Liver (tissue), 9 donors: ENCODE measurements around the gene POLR3GL. TPM values are rescaled to one million over a fixed set of nuclear protein-coding genes. Genes with fewer than 3 reads are reported as not detected.

Experiments
- DNase-seq: peaks from one replicate; pipeline ENCODE4 v3.0.0-alpha.2; 2017; ENCODE audit warnings: low spot score
- H3K27ac ChIP-seq, 2 donors: one replicate each; pipeline ENCODE4 v1.7.0; 2013; ENCODE audit warnings: inconsistent platforms in 2 of 2, low read length in 2 of 2, control low read depth in 1 of 2, low read depth in 1 of 2, mild to moderate bottlenecking in 1 of 2
- H3K27me3 ChIP-seq, 4 donors: one replicate each; pipeline versions ENCODE4 v1.6.1 to v1.7.0; 2013; ENCODE audit warnings: low read length in 3 of 4, inconsistent platforms in 1 of 4, mild to moderate bottlenecking in 1 of 4, moderate library complexity in 1 of 4; ENCODE audit not compliant: control insufficient read depth in 4 of 4, insufficient read depth in 4 of 4
- H3K36me3 ChIP-seq, 4 donors: one replicate each; pipeline versions ENCODE4 v1.6.1 to v1.7.0; 2013; ENCODE audit warnings: low read length in 3 of 4, mild to moderate bottlenecking in 3 of 4, low read depth in 1 of 4, moderate library complexity in 1 of 4; ENCODE audit not compliant: control insufficient read depth in 4 of 4, insufficient read depth in 3 of 4
- H3K4me1 ChIP-seq, 4 donors: one replicate each; pipeline versions ENCODE4 v1.6.1 to v1.7.0; 2013; ENCODE audit warnings: low read length in 3 of 4, mild to moderate bottlenecking in 3 of 4, moderate library complexity in 1 of 4; ENCODE audit not compliant: control insufficient read depth in 4 of 4, insufficient read depth in 4 of 4
- H3K4me3 ChIP-seq, 3 donors: one replicate each; pipeline versions ENCODE4 v1.6.1 to v1.7.0; 2013; ENCODE audit warnings: low read length in 3 of 3, control low read depth in 1 of 3, low read depth in 1 of 3, mild to moderate bottlenecking in 1 of 3
- H3K9ac ChIP-seq, 2 donors: one replicate each; pipeline ENCODE4 v1.7.0; 2013; ENCODE audit warnings: low read length in 2 of 2, mild to moderate bottlenecking in 2 of 2, moderate library complexity in 2 of 2, control low read depth in 1 of 2, low read depth in 1 of 2
- H3K9me3 ChIP-seq, 4 donors: one replicate each; pipeline versions ENCODE4 v1.6.1 to v1.7.0; 2013; ENCODE audit warnings: low read length in 3 of 4; ENCODE audit not compliant: control insufficient read depth in 4 of 4
- EGR1 ChIP-seq, 2 donors: IDR thresholded peaks; 2 replicates each; pipeline ENCODE4 v1.6.1; 2016 to 2018; ENCODE audit warnings: antibody characterized with exemption in 2 of 2, low read depth in 2 of 2
- FOXA1 ChIP-seq: IDR thresholded peaks from 2 replicates; pipeline ENCODE4 v1.6.1; 2016; ENCODE audit warnings: antibody characterized with exemption
- FOXA2 ChIP-seq: IDR thresholded peaks from 2 replicates; pipeline ENCODE4 v1.6.1; 2016; ENCODE audit warnings: antibody characterized with exemption
- GABPA ChIP-seq, 2 donors: IDR thresholded peaks in 1 of 2; conservative IDR thresholded peaks in 1 of 2; 2 replicates each; pipeline ENCODE4 v1.6.1; 2016; ENCODE audit warnings: antibody characterized with exemption in 2 of 2, mild to moderate bottlenecking in 1 of 2, moderate library complexity in 1 of 2
- HNF4A ChIP-seq, 2 donors: conservative IDR thresholded peaks; 2 replicates each; pipeline ENCODE4 v1.6.1; 2016; ENCODE audit warnings: antibody characterized with exemption in 2 of 2, mild to moderate bottlenecking in 2 of 2
- HNF4G ChIP-seq: IDR thresholded peaks from 2 replicates; pipeline ENCODE4 v1.6.1; 2016; ENCODE audit warnings: antibody characterized with exemption
- JUND ChIP-seq, 2 donors: IDR thresholded peaks; 2 replicates each; pipeline ENCODE4 v1.6.1; 2016; ENCODE audit warnings: antibody characterized with exemption in 2 of 2
- NR2F2 ChIP-seq: IDR thresholded peaks from 2 replicates; pipeline ENCODE4 v1.6.1; 2016; ENCODE audit warnings: antibody characterized with exemption
- RAD21 ChIP-seq, 2 donors: IDR thresholded peaks; 2 replicates each; pipeline ENCODE4 v1.6.1; 2016; ENCODE audit warnings: antibody characterized with exemption in 2 of 2, mild to moderate bottlenecking in 2 of 2
- RXRA ChIP-seq, 2 donors: IDR thresholded peaks; 2 replicates each; pipeline ENCODE4 v1.6.1; 2017 to 2018; ENCODE audit warnings: antibody characterized with exemption in 2 of 2, mild to moderate bottlenecking in 1 of 2
- SP1 ChIP-seq: IDR thresholded peaks from 2 replicates; pipeline ENCODE4 v1.6.1; 2018; ENCODE audit warnings: antibody characterized with exemption, mild to moderate bottlenecking
- TAF1 ChIP-seq: conservative IDR thresholded peaks from 2 replicates; pipeline ENCODE4 v1.6.1; 2016; ENCODE audit warnings: antibody characterized with exemption, mild to moderate bottlenecking
- YY1 ChIP-seq: IDR thresholded peaks from 2 replicates; pipeline ENCODE4 v1.6.1; 2016; ENCODE audit warnings: antibody characterized with exemption, mild to moderate bottlenecking
- polyA plus RNA-seq, 2 donors: library from polyadenylated mRNA; stranded (reverse) in 1 of 2; unstranded in 1 of 2; fragments of 200-250 nt in 1 of 2; fragments of >200 nt in 1 of 2; fragmentation: Nextera tagmentation in 1 of 2; extraction: Ambion mirVana in 1 of 2; gene quantifications; one replicate each; pipeline versions ENCODE4 v1.2.1 to v1.2.3, GENCODE V29; 2013 to 2015
- total RNA-seq, 2 donors: library from RNA; depleted of rRNA; stranded (reverse); fragments of >200 nt; gene quantifications; one replicate each; pipeline ENCODE4 v1.2.3, GENCODE V29; 2014
- TF ChIP-seq, protein P1 (sequence below): fragments of 150-350 bp; IDR thresholded peaks from 2 replicates; pipeline ENCODE4 v1.5.1; 2017; ENCODE audit warnings: improper control_type of control experiment, low read depth, low read length; ENCODE audit not compliant: missing input control
- TF ChIP-seq, protein P2 (sequence below): IDR thresholded peaks from 2 replicates; pipeline ENCODE4 v1.6.1; 2016; ENCODE audit warnings: antibody characterized with exemption
- TF ChIP-seq, protein P3 (sequence below): IDR thresholded peaks from 2 replicates; pipeline ENCODE4 v1.6.1; 2016; ENCODE audit warnings: antibody characterized with exemption
- TF ChIP-seq, protein P4 (sequence below): IDR thresholded peaks from 2 replicates; pipeline ENCODE4 v1.6.1; 2016; ENCODE audit warnings: antibody characterized with exemption, mild to moderate bottlenecking
- TF ChIP-seq, protein P5 (sequence below): IDR thresholded peaks from 2 replicates; pipeline ENCODE4 v1.6.1; 2016; ENCODE audit warnings: antibody characterized with exemption
- donor health status: healthy.
- donor health status: healthy.
- donor health status: healthy.
- donor health status: healthy.
- donor health status: healthy.

Gene POLR3GL
- total and polyA plus RNA-seq, 4 donors = 11.9 to 23.4 (median 16.2) TPM

DNA sequence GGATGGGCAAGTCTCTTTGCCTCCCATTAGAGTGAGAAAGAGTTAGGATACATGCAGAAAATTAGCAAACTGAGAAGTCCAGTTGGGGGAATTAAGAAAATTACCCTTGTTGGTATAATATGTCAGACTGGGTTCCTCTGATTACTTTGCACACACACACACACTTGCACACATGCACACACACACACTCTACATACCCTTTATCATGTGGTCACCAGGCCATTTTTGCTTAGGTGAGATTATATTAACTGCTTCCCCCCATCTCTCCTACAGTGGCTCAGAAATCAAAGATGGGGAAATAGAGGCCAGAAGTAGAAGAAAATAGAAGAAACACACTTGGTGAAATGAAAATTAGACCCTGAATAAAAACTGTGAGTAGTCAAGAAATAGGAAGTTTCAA is 5.8 kb upstream of the POLR3GL start:
- Histone ChIP-seq H3K36me3 (no peaks in the 10 kb centered on the region), H3K4me1 (peaks cover 16 to 74% (median 56%) of the 10 kb centered on the region in 4 donors), H3K9me3 (no peaks in the 10 kb centered on the region), H3K9ac (no peak overlapping the region), H3K27ac (no peak overlapping the region), H3K27me3 (no peaks in the 10 kb centered on the region), H3K4me3 (no peak overlapping the region)
- TF ChIP-seq YY1 (no peak), FOXA2 (no peak), HNF4A (conservative IDR thresholded peaks at IDR 0.05) (no peak), EGR1 (IDR thresholded peaks at IDR 0.05; ENCODE audit: low read depth in 2 of 2) (no peak), FOXA1 (no peak), RAD21 (IDR thresholded peaks at IDR 0.05) (no peak), RXRA (IDR thresholded peaks at IDR 0.05) (no peak), GABPA (IDR thresholded peaks at IDR 0.05 in 1 of 2, conservative IDR thresholded peaks at IDR 0.05 in 1 of 2) (no peak), NR2F2 (no peak), TAF1 (no peak), SP1 (no peak), JUND (IDR thresholded peaks at IDR 0.05) (no peak), HNF4G (no peak)
- TF ChIP-seq, protein P1, sequence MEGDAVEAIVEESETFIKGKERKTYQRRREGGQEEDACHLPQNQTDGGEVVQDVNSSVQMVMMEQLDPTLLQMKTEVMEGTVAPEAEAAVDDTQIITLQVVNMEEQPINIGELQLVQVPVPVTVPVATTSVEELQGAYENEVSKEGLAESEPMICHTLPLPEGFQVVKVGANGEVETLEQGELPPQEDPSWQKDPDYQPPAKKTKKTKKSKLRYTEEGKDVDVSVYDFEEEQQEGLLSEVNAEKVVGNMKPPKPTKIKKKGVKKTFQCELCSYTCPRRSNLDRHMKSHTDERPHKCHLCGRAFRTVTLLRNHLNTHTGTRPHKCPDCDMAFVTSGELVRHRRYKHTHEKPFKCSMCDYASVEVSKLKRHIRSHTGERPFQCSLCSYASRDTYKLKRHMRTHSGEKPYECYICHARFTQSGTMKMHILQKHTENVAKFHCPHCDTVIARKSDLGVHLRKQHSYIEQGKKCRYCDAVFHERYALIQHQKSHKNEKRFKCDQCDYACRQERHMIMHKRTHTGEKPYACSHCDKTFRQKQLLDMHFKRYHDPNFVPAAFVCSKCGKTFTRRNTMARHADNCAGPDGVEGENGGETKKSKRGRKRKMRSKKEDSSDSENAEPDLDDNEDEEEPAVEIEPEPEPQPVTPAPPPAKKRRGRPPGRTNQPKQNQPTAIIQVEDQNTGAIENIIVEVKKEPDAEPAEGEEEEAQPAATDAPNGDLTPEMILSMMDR = no peak
- TF ChIP-seq, protein P2, sequence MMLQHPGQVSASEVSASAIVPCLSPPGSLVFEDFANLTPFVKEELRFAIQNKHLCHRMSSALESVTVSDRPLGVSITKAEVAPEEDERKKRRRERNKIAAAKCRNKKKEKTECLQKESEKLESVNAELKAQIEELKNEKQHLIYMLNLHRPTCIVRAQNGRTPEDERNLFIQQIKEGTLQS = no peak
- TF ChIP-seq, protein P3, sequence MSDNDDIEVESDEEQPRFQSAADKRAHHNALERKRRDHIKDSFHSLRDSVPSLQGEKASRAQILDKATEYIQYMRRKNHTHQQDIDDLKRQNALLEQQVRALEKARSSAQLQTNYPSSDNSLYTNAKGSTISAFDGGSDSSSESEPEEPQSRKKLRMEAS = no peak
- TF ChIP-seq, protein P4, sequence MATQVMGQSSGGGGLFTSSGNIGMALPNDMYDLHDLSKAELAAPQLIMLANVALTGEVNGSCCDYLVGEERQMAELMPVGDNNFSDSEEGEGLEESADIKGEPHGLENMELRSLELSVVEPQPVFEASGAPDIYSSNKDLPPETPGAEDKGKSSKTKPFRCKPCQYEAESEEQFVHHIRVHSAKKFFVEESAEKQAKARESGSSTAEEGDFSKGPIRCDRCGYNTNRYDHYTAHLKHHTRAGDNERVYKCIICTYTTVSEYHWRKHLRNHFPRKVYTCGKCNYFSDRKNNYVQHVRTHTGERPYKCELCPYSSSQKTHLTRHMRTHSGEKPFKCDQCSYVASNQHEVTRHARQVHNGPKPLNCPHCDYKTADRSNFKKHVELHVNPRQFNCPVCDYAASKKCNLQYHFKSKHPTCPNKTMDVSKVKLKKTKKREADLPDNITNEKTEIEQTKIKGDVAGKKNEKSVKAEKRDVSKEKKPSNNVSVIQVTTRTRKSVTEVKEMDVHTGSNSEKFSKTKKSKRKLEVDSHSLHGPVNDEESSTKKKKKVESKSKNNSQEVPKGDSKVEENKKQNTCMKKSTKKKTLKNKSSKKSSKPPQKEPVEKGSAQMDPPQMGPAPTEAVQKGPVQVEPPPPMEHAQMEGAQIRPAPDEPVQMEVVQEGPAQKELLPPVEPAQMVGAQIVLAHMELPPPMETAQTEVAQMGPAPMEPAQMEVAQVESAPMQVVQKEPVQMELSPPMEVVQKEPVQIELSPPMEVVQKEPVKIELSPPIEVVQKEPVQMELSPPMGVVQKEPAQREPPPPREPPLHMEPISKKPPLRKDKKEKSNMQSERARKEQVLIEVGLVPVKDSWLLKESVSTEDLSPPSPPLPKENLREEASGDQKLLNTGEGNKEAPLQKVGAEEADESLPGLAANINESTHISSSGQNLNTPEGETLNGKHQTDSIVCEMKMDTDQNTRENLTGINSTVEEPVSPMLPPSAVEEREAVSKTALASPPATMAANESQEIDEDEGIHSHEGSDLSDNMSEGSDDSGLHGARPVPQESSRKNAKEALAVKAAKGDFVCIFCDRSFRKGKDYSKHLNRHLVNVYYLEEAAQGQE = no peak
- TF ChIP-seq, protein P5, sequence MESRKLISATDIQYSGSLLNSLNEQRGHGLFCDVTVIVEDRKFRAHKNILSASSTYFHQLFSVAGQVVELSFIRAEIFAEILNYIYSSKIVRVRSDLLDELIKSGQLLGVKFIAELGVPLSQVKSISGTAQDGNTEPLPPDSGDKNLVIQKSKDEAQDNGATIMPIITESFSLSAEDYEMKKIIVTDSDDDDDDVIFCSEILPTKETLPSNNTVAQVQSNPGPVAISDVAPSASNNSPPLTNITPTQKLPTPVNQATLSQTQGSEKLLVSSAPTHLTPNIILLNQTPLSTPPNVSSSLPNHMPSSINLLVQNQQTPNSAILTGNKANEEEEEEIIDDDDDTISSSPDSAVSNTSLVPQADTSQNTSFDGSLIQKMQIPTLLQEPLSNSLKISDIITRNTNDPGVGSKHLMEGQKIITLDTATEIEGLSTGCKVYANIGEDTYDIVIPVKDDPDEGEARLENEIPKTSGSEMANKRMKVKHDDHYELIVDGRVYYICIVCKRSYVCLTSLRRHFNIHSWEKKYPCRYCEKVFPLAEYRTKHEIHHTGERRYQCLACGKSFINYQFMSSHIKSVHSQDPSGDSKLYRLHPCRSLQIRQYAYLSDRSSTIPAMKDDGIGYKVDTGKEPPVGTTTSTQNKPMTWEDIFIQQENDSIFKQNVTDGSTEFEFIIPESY = no peak
- no peak for DNase-seq

DNA sequence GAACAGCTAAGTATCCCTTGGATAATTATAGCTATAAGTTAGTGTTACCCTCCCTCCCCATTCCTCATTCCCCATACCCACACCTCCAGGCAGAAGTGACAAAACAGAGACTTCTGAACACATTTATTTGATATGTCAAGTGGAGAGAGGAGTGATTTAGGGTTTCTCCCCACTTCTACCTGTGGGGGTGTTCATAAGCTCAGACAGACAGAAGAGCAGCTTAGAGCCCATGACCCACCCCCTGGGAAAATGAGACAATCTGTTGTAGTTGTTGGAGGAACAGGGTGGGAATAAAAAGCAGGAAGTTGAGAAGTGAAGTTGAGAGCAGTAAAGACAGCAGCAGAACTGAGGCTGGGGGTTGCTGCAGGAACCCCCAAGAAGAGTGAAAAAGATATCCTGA is 5.2 kb upstream of the POLR3GL start:
- Histone ChIP-seq H3K4me3 (no peak overlapping the region), H3K36me3 (no peaks in the 10 kb centered on the region), H3K9ac (no peak overlapping the region), H3K4me1 (peaks cover 13 to 79% (median 59%) of the 10 kb centered on the region in 4 donors), H3K27ac (no peak overlapping the region), H3K9me3 (no peaks in the 10 kb centered on the region), H3K27me3 (no peaks in the 10 kb centered on the region)
- DNase-seq = no peak
- TF ChIP-seq SP1 (no peak), YY1 (no peak), HNF4A (conservative IDR thresholded peaks at IDR 0.05) (no peak)
- TF ChIP-seq, protein P4 = no peak
- TF ChIP-seq, protein P1 = no peak
